ENCODE data around the gene CASP3. TPM values are rescaled to one million over a fixed set of nuclear protein-coding genes. Genes with fewer than 3 reads are reported as not detected.
"Not testable (repeated sequence)": the region's sequence is repeated elsewhere in the genome, so short reads cannot be mapped to it uniquely, and the experiment has no call there.

CASP3 gene
- total RNA-seq, 1 donor from 2014 or later: 56.1 TPM

GRCh38 chr4:184666670-184667069, 17.4 kb upstream of the CASP3 start:
- DNase-seq (ENCODE audit: low read depth): no peak
- TF ChIP-seq CTCF (conservative IDR thresholded peaks at IDR 0.05; ENCODE audit: low read depth, low read length): no peak
- no peak overlapping the region for H3K4me3 ChIP-seq (ENCODE audit: low read depth, low read length)

GRCh38 chr4:184664445-184665210, 15.4 kb upstream of the CASP3 start:
- no peak for DNase-seq (ENCODE audit: low read depth)
- no peak for TF ChIP-seq CTCF (conservative IDR thresholded peaks at IDR 0.05; ENCODE audit: low read depth, low read length)
- no peak overlapping the region for H3K4me3 ChIP-seq (ENCODE audit: low read depth, low read length)

GRCh38 chr4:184662236-184662635, 13.0 kb upstream of the CASP3 start:
- no peak overlapping the region for H3K4me3 ChIP-seq (ENCODE audit: low read depth, low read length)
- TF ChIP-seq CTCF (conservative IDR thresholded peaks at IDR 0.05; ENCODE audit: low read depth, low read length): no peak
- no peak for DNase-seq (ENCODE audit: low read depth)

GRCh38 chr4:184660978-184661377, 11.7 kb upstream of the CASP3 start:
- no peak overlapping the region for H3K4me3 ChIP-seq (ENCODE audit: low read depth, low read length)
- no peak for TF ChIP-seq CTCF (conservative IDR thresholded peaks at IDR 0.05; ENCODE audit: low read depth, low read length)
- DNase-seq (ENCODE audit: low read depth): no peak

GRCh38 chr4:184657820-184658219, 8.6 kb upstream of the CASP3 start:
- not testable (repeated sequence) for H3K4me3 ChIP-seq (ENCODE audit: low read depth, low read length); DNase-seq (ENCODE audit: low read depth)

- DNase-seq (ENCODE audit: low read depth): no peak
- H3K4me3 ChIP-seq (ENCODE audit: low read depth, low read length): no peak overlapping the region
These were observed 7.9 kb upstream of the CASP3 start for GRCh38 chr4:184657144-184657543.

More at GRCh38 chr4:184657144-184657543, 7.9 kb upstream of the CASP3 start:
- TF ChIP-seq CTCF (conservative IDR thresholded peaks at IDR 0.05; ENCODE audit: low read depth, low read length): no peak
